Ishikawa (cell line): Measurements from ENCODE around the gene SLC8A1.

Experiments used
- CEBPB ChIP-seq: IDR thresholded peaks from 2 replicates; pipeline ENCODE4 v1.6.1; 2012
- CREB1 ChIP-seq: IDR thresholded peaks from 2 replicates; pipeline ENCODE4 v1.6.1; 2012; ENCODE audit warnings: low read depth
- EP300 ChIP-seq: IDR thresholded peaks from 2 replicates; pipeline ENCODE4 v1.6.1; 2012; ENCODE audit warnings: borderline replicate concordance
- MAX ChIP-seq: IDR thresholded peaks from 2 replicates; pipeline ENCODE4 v1.6.1; 2012
- RAD21 ChIP-seq: IDR thresholded peaks from 2 replicates; pipeline ENCODE4 v1.6.1; 2012; ENCODE audit warnings: low read depth
- REST ChIP-seq: IDR thresholded peaks from 2 replicates; pipeline ENCODE4 v1.6.1; 2012; ENCODE audit warnings: low read depth, mild to moderate bottlenecking
- TAF1 ChIP-seq: IDR thresholded peaks from 2 replicates; pipeline ENCODE4 v1.6.1; 2012; ENCODE audit warnings: low read depth, mild to moderate bottlenecking
- TCF12 ChIP-seq: IDR thresholded peaks from 2 replicates; pipeline ENCODE4 v1.6.1; 2012; ENCODE audit warnings: low read depth
- YY1 ChIP-seq: IDR thresholded peaks from 2 replicates; pipeline ENCODE4 v1.6.1; 2012; ENCODE audit warnings: low read depth

DNA sequence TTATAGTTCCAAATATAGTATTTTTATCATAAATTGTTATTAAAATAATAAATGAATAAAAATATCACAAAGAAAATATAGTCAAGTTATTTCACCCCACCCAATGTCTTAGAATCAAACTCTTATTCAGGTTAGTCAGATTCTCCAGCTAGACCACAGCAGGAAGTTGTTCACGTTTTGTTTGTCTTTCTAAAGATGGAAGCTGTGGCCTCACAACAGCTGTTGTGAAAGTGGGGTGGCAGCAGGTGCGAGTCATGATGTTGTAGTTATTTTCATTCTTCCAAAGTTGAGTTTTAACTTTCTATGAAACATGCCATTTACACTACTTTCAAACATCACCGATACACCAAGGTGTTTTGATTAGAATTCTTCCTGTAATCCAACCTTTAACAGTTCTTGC is 272.9 kb downstream of the SLC8A1 start:
- TF ChIP-seq TAF1 (no peak), EP300 (no peak), REST (no peak), CREB1 (no peak), CEBPB (no peak), YY1 (no peak), MAX (no peak), TCF12 (no peak), RAD21 (no peak)
